ENCODE data around the gene JUN.

JUN gene

DNA sequence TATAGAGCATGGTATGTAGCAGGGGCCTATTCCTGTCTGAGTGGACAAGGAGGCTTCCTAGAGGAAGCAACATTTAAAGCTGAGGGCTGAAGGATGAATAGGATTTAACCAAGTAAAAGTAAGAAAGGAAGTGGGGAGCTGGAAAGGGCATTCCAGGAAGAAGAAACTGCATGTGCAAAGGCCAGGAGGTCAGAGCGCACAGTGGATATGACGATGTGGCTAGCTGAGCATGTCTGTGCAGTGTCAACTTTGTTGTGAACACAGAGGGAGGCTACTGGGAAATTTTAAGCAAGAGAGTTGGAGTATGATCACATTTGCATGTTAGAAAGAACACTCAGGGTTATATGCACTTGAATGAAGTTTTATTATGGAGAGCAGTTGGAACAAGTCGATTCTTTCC, 28.6 kb upstream of the JUN start:
- no peaks in the 10 kb centered on the region for H3K36me3 ChIP-seq
- no peak for DNase-seq
- no peaks in the 10 kb centered on the region for H3K9me3 ChIP-seq
- no peaks in the 10 kb centered on the region for H3K27me3 ChIP-seq
- no peaks in the 10 kb centered on the region for H3K4me1 ChIP-seq
- no peak overlapping the region for H3K4me3 ChIP-seq (ENCODE audit: low read depth, low read length)
- TF ChIP-seq, protein P1, sequence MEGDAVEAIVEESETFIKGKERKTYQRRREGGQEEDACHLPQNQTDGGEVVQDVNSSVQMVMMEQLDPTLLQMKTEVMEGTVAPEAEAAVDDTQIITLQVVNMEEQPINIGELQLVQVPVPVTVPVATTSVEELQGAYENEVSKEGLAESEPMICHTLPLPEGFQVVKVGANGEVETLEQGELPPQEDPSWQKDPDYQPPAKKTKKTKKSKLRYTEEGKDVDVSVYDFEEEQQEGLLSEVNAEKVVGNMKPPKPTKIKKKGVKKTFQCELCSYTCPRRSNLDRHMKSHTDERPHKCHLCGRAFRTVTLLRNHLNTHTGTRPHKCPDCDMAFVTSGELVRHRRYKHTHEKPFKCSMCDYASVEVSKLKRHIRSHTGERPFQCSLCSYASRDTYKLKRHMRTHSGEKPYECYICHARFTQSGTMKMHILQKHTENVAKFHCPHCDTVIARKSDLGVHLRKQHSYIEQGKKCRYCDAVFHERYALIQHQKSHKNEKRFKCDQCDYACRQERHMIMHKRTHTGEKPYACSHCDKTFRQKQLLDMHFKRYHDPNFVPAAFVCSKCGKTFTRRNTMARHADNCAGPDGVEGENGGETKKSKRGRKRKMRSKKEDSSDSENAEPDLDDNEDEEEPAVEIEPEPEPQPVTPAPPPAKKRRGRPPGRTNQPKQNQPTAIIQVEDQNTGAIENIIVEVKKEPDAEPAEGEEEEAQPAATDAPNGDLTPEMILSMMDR (IDR thresholded peaks at IDR 0.05; ENCODE audit: low read depth, low read length), result no peak

DNA sequence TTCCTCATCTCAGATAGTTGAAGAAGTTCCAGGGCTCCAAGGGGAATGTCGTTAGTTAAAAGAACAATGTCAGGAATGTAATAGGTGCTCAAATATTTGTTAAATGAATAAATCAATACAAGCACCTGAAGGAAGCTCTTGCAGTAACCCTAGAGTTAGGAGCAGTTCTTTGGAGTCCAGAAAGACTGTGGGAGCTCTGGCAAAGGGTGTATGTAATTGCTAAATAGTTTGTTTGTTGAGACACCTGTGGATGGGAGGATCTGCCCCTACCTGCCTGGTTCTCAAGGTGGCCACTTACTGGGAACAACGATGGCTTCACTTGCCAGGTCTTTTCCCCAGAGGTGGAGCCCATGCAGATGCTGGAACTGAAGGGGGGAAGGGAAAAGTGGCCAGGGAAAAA, 27.5 kb upstream of the JUN start:
- Histone ChIP-seq H3K9me3 (no peaks in the 10 kb centered on the region), H3K4me1 (no peaks in the 10 kb centered on the region), H3K4me3 (ENCODE audit: low read depth, low read length) (no peak overlapping the region), H3K36me3 (no peaks in the 10 kb centered on the region), H3K27me3 (no peaks in the 10 kb centered on the region)
- TF ChIP-seq, protein P1 (IDR thresholded peaks at IDR 0.05; ENCODE audit: low read depth, low read length), result no peak
- DNase-seq, result no peak

DNA sequence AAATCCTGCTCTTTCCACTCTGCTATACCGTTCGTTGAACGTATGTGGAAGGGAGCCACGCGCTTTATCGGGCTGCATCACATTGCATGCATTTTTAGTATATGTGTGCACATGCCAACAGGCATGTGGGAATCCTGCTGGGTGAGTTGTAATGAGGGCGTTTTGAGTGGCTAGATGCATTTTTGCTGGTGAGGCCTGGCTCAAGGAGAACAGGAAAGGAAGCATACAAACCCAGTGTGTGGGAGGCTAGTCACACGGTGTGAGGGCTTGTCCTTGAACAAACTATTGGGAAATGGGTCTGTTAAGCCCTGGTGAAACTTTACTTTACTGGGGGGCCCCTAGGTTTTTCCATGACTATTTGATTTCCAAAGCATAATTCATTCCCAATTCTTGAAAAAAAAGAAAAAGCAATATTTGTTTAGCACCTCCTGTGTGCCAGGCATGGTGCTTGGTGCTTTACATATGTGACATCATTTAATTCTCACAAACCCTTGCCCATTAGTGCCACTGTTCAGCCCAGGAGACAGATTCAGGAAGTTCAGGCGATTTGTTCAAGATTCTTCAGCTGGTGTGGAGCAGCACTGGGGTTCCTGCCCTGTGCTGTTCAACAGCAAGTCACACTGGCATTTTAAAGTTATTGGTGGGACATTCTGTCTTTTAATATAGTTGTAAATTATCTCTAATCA, 25.6 kb upstream of the JUN start:
- Histone ChIP-seq H3K4me1 (no peaks in the 10 kb centered on the region), H3K36me3 (no peaks in the 10 kb centered on the region), H3K27me3 (no peaks in the 10 kb centered on the region), H3K4me3 (ENCODE audit: low read depth, low read length) (no peak overlapping the region), H3K9me3 (no peaks in the 10 kb centered on the region)
- DNase-seq, result no peak
- TF ChIP-seq, protein P1 (IDR thresholded peaks at IDR 0.05; ENCODE audit: low read depth, low read length), result no peak

DNA sequence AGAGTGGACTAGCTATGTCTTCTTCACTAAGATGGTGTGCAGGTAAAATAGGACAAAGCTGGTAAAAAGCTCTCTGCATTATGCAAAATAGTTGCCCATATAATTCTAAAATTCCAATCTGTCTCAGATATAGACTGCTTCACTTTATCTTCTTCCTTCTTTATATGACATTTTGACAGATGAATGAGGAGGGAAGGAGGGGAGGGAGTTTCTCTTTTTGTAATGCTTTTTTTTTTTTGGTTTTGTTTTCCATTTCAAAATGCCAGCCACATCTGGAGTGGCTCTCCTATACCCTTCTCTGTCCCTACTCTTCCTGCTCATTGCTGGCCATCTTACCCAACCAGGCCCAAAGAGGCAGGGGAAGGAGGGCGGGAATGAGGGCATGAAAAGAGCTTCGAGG, 24.2 kb upstream of the JUN start:
- TF ChIP-seq, protein P1 (IDR thresholded peaks at IDR 0.05; ENCODE audit: low read depth, low read length), result no peak
- DNase-seq, result no peak
- Histone ChIP-seq H3K4me3 (ENCODE audit: low read depth, low read length) (no peak overlapping the region), H3K9me3 (no peaks in the 10 kb centered on the region), H3K36me3 (no peaks in the 10 kb centered on the region), H3K4me1 (no peaks in the 10 kb centered on the region), H3K27me3 (no peaks in the 10 kb centered on the region)

DNA sequence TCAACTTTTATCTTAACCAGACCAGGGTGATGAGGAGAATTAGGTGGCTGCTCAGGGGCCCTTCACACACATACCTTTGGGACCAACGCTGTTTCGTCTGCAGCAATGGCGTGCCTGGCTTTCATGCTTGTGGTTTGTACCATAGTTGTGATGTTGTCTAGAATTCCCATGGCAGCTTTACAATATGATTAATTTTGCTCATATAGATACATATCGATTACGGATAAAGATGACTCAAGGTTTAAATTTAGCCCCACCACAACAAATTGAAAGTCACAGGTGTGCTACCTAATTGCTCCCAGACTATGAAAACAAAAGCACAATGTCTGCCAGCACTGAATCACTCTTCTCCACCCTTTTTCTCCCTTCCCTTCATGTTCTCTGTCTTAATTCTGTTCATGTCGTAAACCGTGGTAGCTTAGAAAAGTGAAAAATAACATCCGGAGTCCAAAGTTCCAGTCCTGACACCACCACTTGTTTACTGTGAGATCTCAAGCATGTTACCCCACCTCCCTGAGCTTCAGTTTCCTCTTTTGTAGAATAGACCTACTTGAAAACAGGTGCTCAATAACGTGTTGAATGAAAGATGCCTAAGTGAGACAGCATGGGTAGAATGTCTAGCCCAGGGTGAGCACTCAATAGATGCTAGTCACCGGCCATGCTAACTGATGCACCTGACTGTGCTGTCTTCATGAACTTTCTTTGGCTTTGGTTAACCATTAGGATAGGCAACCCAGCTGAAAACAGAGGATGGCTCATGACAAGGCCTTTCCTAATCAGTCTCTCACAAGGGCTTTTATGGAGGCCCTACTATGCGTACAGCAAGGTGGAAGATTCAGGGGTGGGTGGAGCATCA, 22.1 kb upstream of the JUN start:
- TF ChIP-seq, protein P1 (IDR thresholded peaks at IDR 0.05; ENCODE audit: low read depth, low read length), result no peak
- no peak for DNase-seq
- Histone ChIP-seq H3K4me1 (no peaks in the 10 kb centered on the region), H3K36me3 (no peaks in the 10 kb centered on the region), H3K9me3 (no peaks in the 10 kb centered on the region), H3K4me3 (ENCODE audit: low read depth, low read length) (no peak overlapping the region), H3K27me3 (no peaks in the 10 kb centered on the region)

All from BE2C (cell line).